ENCODE measurements around the gene DCAF10. TPM values are rescaled to one million over a fixed set of nuclear protein-coding genes. Genes with fewer than 3 reads are reported as not detected.

Gene DCAF10
- total and polyA plus RNA-seq, 2 donors (not counting 1 experiment from before 2014, with no cell fraction given), result 9.5 to 22.1 TPM

- Histone ChIP-seq H3K4me3 (ENCODE audit: control extremely low read depth in 1 of 5, extremely low read depth in 1 of 5, insufficient read depth in 1 of 5, low read depth in 2 of 5, low read length in 4 of 5) (no peak overlapping the region), H3K27ac (ENCODE audit: low read length in 2 of 2) (no peak overlapping the region), H3K27me3 (replicated peaks in 1 of 4; ENCODE audit: control extremely low read depth in 1 of 4, control insufficient read depth in 3 of 4, insufficient read depth in 4 of 4, low read length in 3 of 4) (no peaks in the 10 kb centered on the region), H2AFZ (ENCODE audit: insufficient read depth, low read depth, low read length, poor library complexity, severe bottlenecking) (no peak overlapping the region), H3K36me3 (replicated peaks in 1 of 2; ENCODE audit: control extremely low read depth in 1 of 2, control insufficient read depth in 1 of 2, extremely low read depth in 1 of 2, insufficient read depth in 2 of 2, low read length in 1 of 2) (peaks cover 0 to 7% of the 10 kb centered on the region in 2 experiments), H3K9ac (ENCODE audit: low read length) (no peak overlapping the region), H3K4me1 (ENCODE audit: control insufficient read depth in 2 of 2, insufficient read depth in 2 of 2, low read length in 2 of 2) (no peaks in the 10 kb centered on the region), H3K79me2 (ENCODE audit: control insufficient read depth, insufficient read depth, low read length) (no peaks in the 10 kb centered on the region), H3K4me2 (replicated peaks; ENCODE audit: low read depth, low read length, poor library complexity, severe bottlenecking) (no peak overlapping the region), H3K9me3 (ENCODE audit: control extremely low read depth in 1 of 3, control insufficient read depth in 2 of 3, insufficient read depth in 1 of 3, low read length in 2 of 3) (no peaks in the 10 kb centered on the region), H4K20me1 (ENCODE audit: control insufficient read depth, insufficient read depth, low read length, poor library complexity, severe bottlenecking) (no peaks in the 10 kb centered on the region)
- DNase-seq, result no peak
- Mint-ChIP-seq H3K27ac (no peak overlapping the region), H3K4me3 (no peak overlapping the region), H3K4me1 (no peaks in the 10 kb centered on the region), H3K9me3 (ENCODE audit: insufficient read depth) (no peaks in the 10 kb centered on the region), H3K27me3 (no peaks in the 10 kb centered on the region)
- ChIA-PET POLR2A (no interaction called here), CTCF (no interaction called here)
- no peak for ATAC-seq (ENCODE audit: low read depth)
- 100% methylated on average over 1 of the region's 2 CpGs for WGBS (ENCODE audit: insufficient coverage)
- intact Hi-C loops (cut with micrococcal nuclease), result no loop called here
- TF ChIP-seq CTCF (IDR thresholded peaks at IDR 0.05), result no peak
- no peak for TF ChIP-seq EZH2 (IDR thresholded peaks at IDR 0.05; ENCODE audit: borderline replicate concordance, insufficient read depth, low read depth, low read length, poor library complexity, severe bottlenecking)
These were observed 51.6 kb downstream of the DCAF10 start for GRCh38 chr9:37852222-37852621.

GRCh38 chr9:37856551-37856950 is 56.0 kb downstream of the DCAF10 start:
- no peak overlapping the region for H3K4me3 Mint-ChIP-seq
- ChIA-PET POLR2A (no interaction called here), CTCF (no interaction called here)
- DNase-seq (no peak), ATAC-seq (ENCODE audit: low read depth) (no peak)
- Histone ChIP-seq H2AFZ (ENCODE audit: insufficient read depth, low read depth, low read length, poor library complexity, severe bottlenecking) (no peak overlapping the region), H3K27ac (ENCODE audit: low read length in 2 of 2) (no peak overlapping the region), H3K9me3 (ENCODE audit: control extremely low read depth in 1 of 3, control insufficient read depth in 2 of 3, insufficient read depth in 1 of 3, low read length in 2 of 3) (no peaks in the 10 kb centered on the region), H3K4me3 (ENCODE audit: control extremely low read depth in 1 of 5, extremely low read depth in 1 of 5, insufficient read depth in 1 of 5, low read depth in 2 of 5, low read length in 4 of 5) (no peak overlapping the region), H3K9ac (ENCODE audit: low read length) (no peak overlapping the region), H3K36me3 (replicated peaks in 1 of 2; ENCODE audit: control extremely low read depth in 1 of 2, control insufficient read depth in 1 of 2, extremely low read depth in 1 of 2, insufficient read depth in 2 of 2, low read length in 1 of 2) (peaks cover 3 to 34% of the 10 kb centered on the region in 2 experiments), H3K4me1 (ENCODE audit: control insufficient read depth in 2 of 2, insufficient read depth in 2 of 2, low read length in 2 of 2) (no peaks in the 10 kb centered on the region), H4K20me1 (ENCODE audit: control insufficient read depth, insufficient read depth, low read length, poor library complexity, severe bottlenecking) (no peaks in the 10 kb centered on the region), H3K4me2 (replicated peaks; ENCODE audit: low read depth, low read length, poor library complexity, severe bottlenecking) (no peak overlapping the region), H3K27me3 (replicated peaks in 1 of 4; ENCODE audit: control extremely low read depth in 1 of 4, control insufficient read depth in 3 of 4, insufficient read depth in 4 of 4, low read length in 3 of 4) (no peaks in the 10 kb centered on the region), H3K79me2 (ENCODE audit: control insufficient read depth, insufficient read depth, low read length) (no peaks in the 10 kb centered on the region)
- no peaks in the 10 kb centered on the region for H3K4me1 Mint-ChIP-seq
- WGBS (ENCODE audit: insufficient coverage), result no CpG with 5 or more reads among the region's 1 CpG
- H3K9me3 Mint-ChIP-seq (ENCODE audit: insufficient read depth), result no peaks in the 10 kb centered on the region
- no peak for TF ChIP-seq EZH2 (IDR thresholded peaks at IDR 0.05; ENCODE audit: borderline replicate concordance, insufficient read depth, low read depth, low read length, poor library complexity, severe bottlenecking)
- TF ChIP-seq CTCF (IDR thresholded peaks at IDR 0.05), result no peak
- no peak overlapping the region for H3K27ac Mint-ChIP-seq
- H3K27me3 Mint-ChIP-seq, result no peaks in the 10 kb centered on the region
- intact Hi-C loops (cut with micrococcal nuclease), result no loop called here

Measured in B cell (primary cell).